Ovary (tissue), 9 donors: Measurements from ENCODE around the gene TM4SF1. TPM values are rescaled to one million over a fixed set of nuclear protein-coding genes. Genes with fewer than 3 reads are reported as not detected.

Source experiments
- DNase-seq, 5 donors: peaks; one replicate each; pipeline ENCODE4 v3.0.0-alpha.2; 2019 to 2020
- H3K27ac ChIP-seq, 2 donors: fragments of 200-600 bp; one replicate each; pipeline versions ENCODE4 v1.5.1 to v1.8.0; 2019 to 2022
- H3K27me3 ChIP-seq: fragments of 200-600 bp; one replicate; pipeline ENCODE4 v1.8.0; 2022
- H3K36me3 ChIP-seq: fragments of 200-600 bp; sonication (generic); one replicate; pipeline ENCODE4 v1.5.1; 2019
- H3K4me1 ChIP-seq: one replicate; pipeline ENCODE4 v1.8.1; 2013; ENCODE audit warnings: mild to moderate bottlenecking, moderate library complexity; ENCODE audit not compliant: insufficient read depth
- H3K4me3 ChIP-seq: fragments of 200-600 bp; sonication (generic); one replicate; pipeline ENCODE4 v1.5.1; 2017
- H3K9me3 ChIP-seq, 2 donors: fragments of 200-600 bp in 1 of 2; sonication (generic) in 1 of 2; one replicate each; pipeline versions ENCODE4 v1.5.1 to v1.8.1; 2013 to 2019; ENCODE audit warnings: mild to moderate bottlenecking in 1 of 2, moderate library complexity in 1 of 2
- EP300 ChIP-seq: sonication (generic); formaldehyde crosslinking; IDR thresholded peaks from one replicate; pipeline ENCODE4 v1.6.1; 2017; ENCODE audit warnings: antibody characterized with exemption
- POLR2A ChIP-seq: fragments of 450-650 bp; IDR thresholded peaks from one replicate; pipeline ENCODE4 v1.6.1; 2017; ENCODE audit warnings: antibody characterized with exemption, mild to moderate bottlenecking, moderate library complexity
- WGBS, 3 donors: extraction: QIAGEN DNeasy Blood & Tissue Kit in 1 of 3; methylation state at CpG; one replicate each; pipeline versions ENCODE4 v1.1.5 to v1.1.7; 2013 to 2017; 5-methylcytosine and 5-hydroxymethylcytosine counted together
- intact Hi-C, 4 donors: fragments of 100-400 bp; cut with DNase I; formaldehyde crosslinking; loops; one replicate each; pipeline versions ENCODE4 v1.11.0 to v1.15.1; 2022 to 2023
- polyA plus RNA-seq, 2 donors: library from polyadenylated mRNA; stranded (reverse); fragments of 200-250 nt in 1 of 2; fragments of 350-450 nt in 1 of 2; fragmentation: Illumina TruSeq in 1 of 2; extraction: RNeasy Lipid Tissue Mini Kit (QIAGEN cat#74804) in 1 of 2; gene quantifications; one replicate each; pipeline ENCODE4 v1.2.3, GENCODE V29; 2013 to 2014
- total RNA-seq, 7 donors: library from RNA; depleted of rRNA in 2 of 7; stranded (reverse); fragments of >200 nt in 2 of 7; fragmentation: NEBNext Ultra II Directional in 3 of 7; extraction: Animal tissue kit (Norgen Biotek cat#: 25700) in 3 of 7; gene quantifications; one replicate each; pipeline versions ENCODE4 v1.1.0 to v1.2.4, GENCODE V29; 2016 to 2023
- TF ChIP-seq, protein P1 (sequence below), 3 donors: fragments of 450-650 bp in 2 of 3; fragments of 200-600 bp in 1 of 3; IDR thresholded peaks; one replicate each; pipeline versions ENCODE4 v1.5.1 to v1.8.0; 2016 to 2022; ENCODE audit warnings: antibody characterized with exemption in 3 of 3, mild to moderate bottlenecking in 1 of 3
- donor health status: DM: no; HTN: no; CAD: no; lungs with moderate emphysema.
- donor health status: DM: no; HTN: no; CAD: no.
- donor health status: Bipolar disorder and iron deficiency.
- donor health status: DM: yes; HTN: yes; CAD: no.
- donor health status: DM: no; HTN: no; CAD: no.
- donor health status: DM: yes; HTN: yes; CAD: no.

TM4SF1 gene
- total and polyA plus RNA-seq, 9 donors, result 35.6 to 207 (median 61.0) TPM

DNA sequence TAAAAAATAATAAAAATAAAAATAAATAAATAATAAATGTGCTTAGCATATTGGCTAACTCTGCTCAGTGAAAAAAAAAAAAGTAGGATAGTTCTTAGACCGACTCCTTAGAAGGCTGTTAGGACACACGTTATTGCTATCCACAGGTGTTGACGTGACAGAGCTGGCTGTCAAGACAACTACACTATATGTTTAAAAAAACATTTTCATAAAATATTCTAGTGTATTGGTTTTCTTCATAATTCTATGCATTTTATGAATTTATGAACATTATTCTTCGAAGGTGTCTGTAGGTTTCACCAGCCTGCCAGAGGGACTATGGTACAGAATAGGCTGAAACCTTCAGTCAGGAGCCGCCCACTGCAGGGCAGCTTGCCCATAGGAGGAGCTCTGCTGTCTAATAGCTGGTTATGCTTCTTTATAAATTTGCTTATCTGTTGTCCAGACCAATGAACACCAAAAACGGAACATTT is 9.2 kb downstream of the TM4SF1 start:
- no peak overlapping the region for H3K4me3 ChIP-seq
- no peaks in the 10 kb centered on the region for H3K36me3 ChIP-seq
- DNase-seq, result no peak
- H3K4me1 ChIP-seq, result peaks cover 2% of the 10 kb centered on the region
- WGBS, 3 donors, result 86 to 93% (median 91%) methylated on average over 6 of the region's 6 CpGs
- H3K9me3 ChIP-seq, result no peaks in the 10 kb centered on the region
- no peaks in the 10 kb centered on the region for H3K27me3 ChIP-seq
- H3K27ac ChIP-seq, result no peak overlapping the region
- TF ChIP-seq EP300 (no peak), POLR2A (no peak)
- TF ChIP-seq, protein P1, sequence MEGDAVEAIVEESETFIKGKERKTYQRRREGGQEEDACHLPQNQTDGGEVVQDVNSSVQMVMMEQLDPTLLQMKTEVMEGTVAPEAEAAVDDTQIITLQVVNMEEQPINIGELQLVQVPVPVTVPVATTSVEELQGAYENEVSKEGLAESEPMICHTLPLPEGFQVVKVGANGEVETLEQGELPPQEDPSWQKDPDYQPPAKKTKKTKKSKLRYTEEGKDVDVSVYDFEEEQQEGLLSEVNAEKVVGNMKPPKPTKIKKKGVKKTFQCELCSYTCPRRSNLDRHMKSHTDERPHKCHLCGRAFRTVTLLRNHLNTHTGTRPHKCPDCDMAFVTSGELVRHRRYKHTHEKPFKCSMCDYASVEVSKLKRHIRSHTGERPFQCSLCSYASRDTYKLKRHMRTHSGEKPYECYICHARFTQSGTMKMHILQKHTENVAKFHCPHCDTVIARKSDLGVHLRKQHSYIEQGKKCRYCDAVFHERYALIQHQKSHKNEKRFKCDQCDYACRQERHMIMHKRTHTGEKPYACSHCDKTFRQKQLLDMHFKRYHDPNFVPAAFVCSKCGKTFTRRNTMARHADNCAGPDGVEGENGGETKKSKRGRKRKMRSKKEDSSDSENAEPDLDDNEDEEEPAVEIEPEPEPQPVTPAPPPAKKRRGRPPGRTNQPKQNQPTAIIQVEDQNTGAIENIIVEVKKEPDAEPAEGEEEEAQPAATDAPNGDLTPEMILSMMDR (IDR thresholded peaks at IDR 0.05), result no peak
- intact Hi-C loops, result loop anchor here in 1 of 4 donors (10.0 kb wide), 1 partner anchor 107 kb away; the partner anchor contains the start of gene TM4SF4

- no peak for TF ChIP-seq POLR2A
- no peak overlapping the region for H3K27ac ChIP-seq
- intact Hi-C loops, result loop anchor here in 1 of 4 donors (10.0 kb wide), 1 partner anchor 108 kb away; the partner anchor contains the start of gene TM4SF4
- H3K27me3 ChIP-seq, result no peaks in the 10 kb centered on the region
- no peaks in the 10 kb centered on the region for H3K36me3 ChIP-seq
- 62 to 65% (median 65%) methylated on average over 3 of the region's 3 CpGs for WGBS, 3 donors
- H3K4me1 ChIP-seq, result peaks cover 2% of the 10 kb centered on the region
- DNase-seq, result no peak
- no peak overlapping the region for H3K4me3 ChIP-seq
- no peaks in the 10 kb centered on the region for H3K9me3 ChIP-seq
These were observed 10.3 kb downstream of the TM4SF1 start for GRCh38 chr3:149366941-149367840.

DNA sequence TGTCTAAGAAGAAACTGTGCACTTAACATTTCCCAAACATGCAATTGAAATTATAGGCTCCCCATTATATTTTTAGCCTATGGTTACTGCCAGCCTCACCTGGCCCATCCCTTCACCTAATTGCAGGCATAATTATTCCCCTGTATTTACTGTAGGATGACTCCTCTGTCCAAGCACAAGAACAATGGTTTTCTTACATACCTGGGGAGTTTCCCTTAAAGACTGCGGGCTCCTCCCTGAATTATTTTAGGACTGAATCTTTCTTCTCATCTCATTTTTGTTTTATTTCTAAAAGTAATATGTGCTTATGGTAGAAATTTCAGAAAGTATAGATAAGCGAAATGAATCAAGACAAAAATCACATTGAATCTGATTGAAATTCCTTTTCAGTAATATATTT is 11.4 kb downstream of the TM4SF1 start:
- no peak for TF ChIP-seq EP300
- no peak for TF ChIP-seq POLR2A
- TF ChIP-seq, protein P1 (IDR thresholded peaks at IDR 0.05), result no peak
- Histone ChIP-seq H3K4me1 (peaks cover 2% of the 10 kb centered on the region), H3K27me3 (no peaks in the 10 kb centered on the region), H3K9me3 (no peaks in the 10 kb centered on the region), H3K27ac (no peak overlapping the region), H3K4me3 (no peak overlapping the region), H3K36me3 (no peaks in the 10 kb centered on the region)
- 97 to 99% (median 98%) methylated on average over 2 of the region's 2 CpGs for WGBS, 3 donors
- no peak for DNase-seq
- intact Hi-C loops, result loop anchor here in 1 of 4 donors (10.0 kb wide), 1 partner anchor 109 kb away; the partner anchor contains the start of gene TM4SF4

DNA sequence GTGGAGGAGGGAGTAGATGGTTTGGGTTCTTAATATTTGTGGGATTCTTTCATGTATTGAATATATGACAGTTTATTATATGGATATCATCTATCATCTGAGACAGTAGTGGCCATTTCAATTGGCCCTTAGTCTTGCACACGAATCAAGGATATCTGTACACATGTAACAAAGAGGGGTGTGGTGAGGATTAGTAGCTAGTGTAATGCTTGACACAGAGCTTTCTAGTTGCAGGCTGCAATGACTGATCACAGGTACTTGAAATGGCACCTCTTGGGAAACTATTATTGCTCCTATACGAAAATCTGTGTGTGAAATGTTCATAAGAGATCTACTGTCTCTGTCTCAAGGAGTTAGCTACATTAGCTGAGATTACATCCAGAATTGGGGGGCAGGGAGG is 12.8 kb downstream of the TM4SF1 start:
- intact Hi-C loops, result loop anchor here in 2 of 4 donors (5.0 to 10.0 kb wide), 2 partner anchors 110 to 1657 kb away; partner anchors contain the start of gene TM4SF4 (in 1 of the 2)
- Histone ChIP-seq H3K27me3 (no peaks in the 10 kb centered on the region), H3K36me3 (no peaks in the 10 kb centered on the region), H3K4me3 (no peak overlapping the region), H3K27ac (no peak overlapping the region), H3K9me3 (no peaks in the 10 kb centered on the region), H3K4me1 (no peaks in the 10 kb centered on the region)
- TF ChIP-seq POLR2A (no peak), EP300 (no peak)
- TF ChIP-seq, protein P1 (IDR thresholded peaks at IDR 0.05), result no peak
- DNase-seq, result no peak
- WGBS, 3 donors, result 93 to 98% (median 96%) methylated on average over 2 of the region's 2 CpGs
